Suprapubic skin (tissue), 3 donors: Measurements from ENCODE around the gene MXI1.

Experiments used
- EP300 ChIP-seq: sonication (generic); formaldehyde crosslinking; IDR thresholded peaks from one replicate; pipeline ENCODE4 v1.6.1; 2017; ENCODE audit warnings: antibody characterized with exemption
- POLR2A ChIP-seq, 2 donors: fragments of 450-650 bp; IDR thresholded peaks; one replicate each; pipeline ENCODE4 v1.6.1; 2017; ENCODE audit warnings: antibody characterized with exemption in 2 of 2, mild to moderate bottlenecking in 2 of 2, moderate library complexity in 2 of 2
- TF ChIP-seq, protein P1 (sequence below), 2 donors: fragments of 200-600 bp in 1 of 2; fragments of 450-650 bp in 1 of 2; sonication (generic) in 1 of 2; IDR thresholded peaks; one replicate each; pipeline ENCODE4 v1.5.1; 2016 to 2019; ENCODE audit warnings: antibody characterized with exemption in 2 of 2, mild to moderate bottlenecking in 1 of 2, moderate library complexity in 1 of 2

DNA sequence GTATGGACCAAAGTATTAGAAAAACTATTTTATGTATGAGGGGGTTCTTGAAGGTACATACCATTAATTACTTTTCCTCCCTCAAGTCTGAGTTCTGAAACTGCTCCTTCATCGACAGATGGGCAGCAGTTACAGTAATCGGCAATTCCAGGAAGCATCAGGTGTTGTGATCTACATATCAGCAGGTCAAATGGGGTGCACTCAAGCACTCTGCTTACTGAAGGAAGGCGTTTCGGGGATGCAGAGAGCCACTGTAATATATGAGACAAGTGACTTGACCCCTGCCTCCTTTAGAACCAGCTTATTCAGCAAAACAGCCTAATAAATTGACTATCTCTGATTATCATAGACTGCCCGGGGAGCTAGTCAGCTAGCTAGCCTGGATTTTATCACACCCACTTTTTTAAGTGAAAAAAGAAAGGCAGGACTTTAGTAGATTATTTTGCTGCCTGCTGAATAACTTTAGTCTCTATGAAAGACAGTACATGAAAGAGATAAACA lies 93.1 kb downstream of the MXI1 start:
- TF ChIP-seq POLR2A (IDR thresholded peaks at IDR 0.05) (no peak), EP300 (no peak)
- TF ChIP-seq, protein P1, sequence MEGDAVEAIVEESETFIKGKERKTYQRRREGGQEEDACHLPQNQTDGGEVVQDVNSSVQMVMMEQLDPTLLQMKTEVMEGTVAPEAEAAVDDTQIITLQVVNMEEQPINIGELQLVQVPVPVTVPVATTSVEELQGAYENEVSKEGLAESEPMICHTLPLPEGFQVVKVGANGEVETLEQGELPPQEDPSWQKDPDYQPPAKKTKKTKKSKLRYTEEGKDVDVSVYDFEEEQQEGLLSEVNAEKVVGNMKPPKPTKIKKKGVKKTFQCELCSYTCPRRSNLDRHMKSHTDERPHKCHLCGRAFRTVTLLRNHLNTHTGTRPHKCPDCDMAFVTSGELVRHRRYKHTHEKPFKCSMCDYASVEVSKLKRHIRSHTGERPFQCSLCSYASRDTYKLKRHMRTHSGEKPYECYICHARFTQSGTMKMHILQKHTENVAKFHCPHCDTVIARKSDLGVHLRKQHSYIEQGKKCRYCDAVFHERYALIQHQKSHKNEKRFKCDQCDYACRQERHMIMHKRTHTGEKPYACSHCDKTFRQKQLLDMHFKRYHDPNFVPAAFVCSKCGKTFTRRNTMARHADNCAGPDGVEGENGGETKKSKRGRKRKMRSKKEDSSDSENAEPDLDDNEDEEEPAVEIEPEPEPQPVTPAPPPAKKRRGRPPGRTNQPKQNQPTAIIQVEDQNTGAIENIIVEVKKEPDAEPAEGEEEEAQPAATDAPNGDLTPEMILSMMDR (IDR thresholded peaks at IDR 0.05) = no peak
